GM12891 (cell line): Measurements from ENCODE around the gene CPAMD8.

ENCODE experiments used
- POLR2A ChIP-seq: IDR thresholded peaks from 2 replicates; pipeline ENCODE4 v1.6.1; 2011; ENCODE audit warnings: low read depth, low read length, control low read depth
- TAF1 ChIP-seq: IDR thresholded peaks from 2 replicates; pipeline ENCODE4 v1.6.1; 2011; ENCODE audit warnings: low read depth, low read length, control low read depth

DNA sequence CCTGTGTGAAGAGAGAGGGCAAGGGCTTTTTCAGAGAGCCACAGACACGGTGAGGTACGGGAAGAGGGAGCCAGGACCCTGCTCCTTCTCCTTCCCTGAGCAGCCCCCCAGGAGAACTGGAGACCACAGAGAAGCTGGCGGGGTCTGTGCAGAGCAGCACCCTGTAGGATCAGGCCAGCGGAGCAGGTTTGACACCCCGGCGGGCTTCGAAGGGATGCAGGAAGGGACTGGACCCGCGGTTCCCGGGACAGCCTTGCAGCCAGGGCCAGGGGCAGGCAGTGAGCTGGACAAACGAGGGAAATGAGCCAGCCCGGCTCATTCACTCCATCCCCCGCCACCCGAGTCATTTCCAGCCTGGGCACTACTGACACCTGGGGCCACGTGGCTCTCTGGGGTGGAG lies 22.2 kb downstream of the CPAMD8 start:
- TF ChIP-seq POLR2A (no peak), TAF1 (no peak)
